Progenitor cell of endocrine pancreas (in vitro differentiated cells): ENCODE results near the gene TWNK. TPM values are rescaled to one million over a fixed set of nuclear protein-coding genes. Genes with fewer than 3 reads are reported as not detected.
"Not testable (repeated sequence)": the region's sequence is repeated elsewhere in the genome, so short reads cannot be mapped to it uniquely, and the experiment has no call there.

Experiments used
- DNase-seq: peaks from one replicate; pipeline ENCODE4 v3.0.0; 2021; ENCODE audit warnings: low spot score; ENCODE audit not compliant: unreplicated experiment
- H3K27ac Mint-ChIP-seq: 2 replicates; pipeline ENCODE4 v1.8.0; 2021; ENCODE audit warnings: mild to moderate bottlenecking, moderate library complexity, mixed read lengths
- H3K27me3 Mint-ChIP-seq: 2 replicates; pipeline ENCODE4 v1.8.0; 2021; ENCODE audit warnings: mixed read lengths
- H3K36me3 Mint-ChIP-seq: 2 replicates; pipeline ENCODE4 v1.8.0; 2022; ENCODE audit warnings: mixed read lengths; ENCODE audit not compliant: insufficient read depth
- H3K4me1 Mint-ChIP-seq: 2 replicates; pipeline ENCODE4 v1.8.0; 2021; ENCODE audit warnings: low read depth, mixed read lengths
- H3K4me3 Mint-ChIP-seq: 2 replicates; pipeline ENCODE4 v1.8.0; 2021; ENCODE audit warnings: low read depth, mild to moderate bottlenecking, moderate library complexity, mixed read lengths
- H3K9me3 Mint-ChIP-seq: 2 replicates; pipeline ENCODE4 v1.8.0; 2021; ENCODE audit warnings: low read depth, mixed read lengths
- CTCF ChIP-seq: fragments of 200-600 bp; sonication (generic); IDR thresholded peaks from one replicate; pipeline ENCODE4 v1.5.0; 2021; ENCODE audit warnings: antibody characterized with exemption, mild to moderate bottlenecking; ENCODE audit not compliant: unreplicated experiment
- total RNA-seq: library from RNA; stranded (reverse); gene quantifications from 2 replicates; pipeline ENCODE4 v1.2.1, GENCODE V29; 2021

The TWNK gene
- total RNA-seq, 1 donor from 2014 or later: 13.3 TPM

GRCh38 chr10:100972904-100973535, 14.3 kb upstream of the TWNK start:
- no peak for DNase-seq
- Mint-ChIP-seq H3K27ac (no peak overlapping the region), H3K36me3 (peaks cover 9% of the 10 kb centered on the region), H3K9me3 (no peaks in the 10 kb centered on the region), H3K4me1 (peaks cover 34% of the 10 kb centered on the region), H3K27me3 (no peaks in the 10 kb centered on the region), H3K4me3 (no peak overlapping the region)
- no peak for TF ChIP-seq CTCF

GRCh38 chr10:100975397-100975796, 11.9 kb upstream of the TWNK start:
- Mint-ChIP-seq H3K4me1 (peaks cover 27% of the 10 kb centered on the region), H3K36me3 (peaks cover 14% of the 10 kb centered on the region)
- not testable (repeated sequence) for H3K4me3 Mint-ChIP-seq, H3K9me3 Mint-ChIP-seq, H3K27me3 Mint-ChIP-seq, DNase-seq, H3K27ac Mint-ChIP-seq

- no peaks in the 10 kb centered on the region for H3K9me3 Mint-ChIP-seq
- no peak for TF ChIP-seq CTCF
- H3K4me1 Mint-ChIP-seq: peaks cover 12% of the 10 kb centered on the region
- peaks cover 19% of the 10 kb centered on the region for H3K36me3 Mint-ChIP-seq
- H3K27me3 Mint-ChIP-seq: no peaks in the 10 kb centered on the region
- no peak for DNase-seq
- peak overlapping the region; percentile 78 for H3K27ac Mint-ChIP-seq
- H3K4me3 Mint-ChIP-seq: no peak overlapping the region
Measured at GRCh38 chr10:100976906-100977305, 10.4 kb upstream of the TWNK start.

GRCh38 chr10:100977436-100977835, 9.9 kb upstream of the TWNK start:
- DNase-seq: no peak

GRCh38 chr10:100978121-100978900, 9.0 kb upstream of the TWNK start:
- no peak for DNase-seq
- H3K27me3 Mint-ChIP-seq: no peaks in the 10 kb centered on the region
- H3K4me1 Mint-ChIP-seq: peaks cover 3% of the 10 kb centered on the region
- TF ChIP-seq CTCF: no peak
- H3K27ac Mint-ChIP-seq: no peak overlapping the region
- H3K9me3 Mint-ChIP-seq: no peaks in the 10 kb centered on the region
- no peak overlapping the region for H3K4me3 Mint-ChIP-seq
- peaks cover 23% of the 10 kb centered on the region for H3K36me3 Mint-ChIP-seq

More at GRCh38 chr10:100977436-100977835, 9.9 kb upstream of the TWNK start:
- no peak for TF ChIP-seq CTCF
- Mint-ChIP-seq H3K4me3 (no peak overlapping the region), H3K27ac (no peak overlapping the region), H3K9me3 (no peaks in the 10 kb centered on the region), H3K36me3 (peaks cover 22% of the 10 kb centered on the region), H3K4me1 (peaks cover 7% of the 10 kb centered on the region), H3K27me3 (no peaks in the 10 kb centered on the region)

GRCh38 chr10:100978901-100979195, 8.5 kb upstream of the TWNK start:
- Mint-ChIP-seq H3K4me1 (peaks cover 3% of the 10 kb centered on the region), H3K27me3 (no peaks in the 10 kb centered on the region), H3K27ac (no peak overlapping the region), H3K4me3 (no peak overlapping the region), H3K36me3 (peaks cover 20% of the 10 kb centered on the region), H3K9me3 (no peaks in the 10 kb centered on the region)
- TF ChIP-seq CTCF: no peak
- no peak for DNase-seq
